GM20431 (cell line): Measurements from ENCODE around the gene PCDHB8.
"Not testable (repeated sequence)": the region's sequence is repeated elsewhere in the genome, so short reads cannot be mapped to it uniquely, and the experiment has no call there.

Source experiments
- in situ Hi-C: fragments of 300-500 bp; cut with MseI, MboI; formaldehyde crosslinking; loops from one replicate; pipeline ENCODE4 v1.15.0; 2020; ENCODE audit warnings: low sequenced_read_pairs; ENCODE audit not compliant: unreplicated experiment

Gene PCDHB8

DNA sequence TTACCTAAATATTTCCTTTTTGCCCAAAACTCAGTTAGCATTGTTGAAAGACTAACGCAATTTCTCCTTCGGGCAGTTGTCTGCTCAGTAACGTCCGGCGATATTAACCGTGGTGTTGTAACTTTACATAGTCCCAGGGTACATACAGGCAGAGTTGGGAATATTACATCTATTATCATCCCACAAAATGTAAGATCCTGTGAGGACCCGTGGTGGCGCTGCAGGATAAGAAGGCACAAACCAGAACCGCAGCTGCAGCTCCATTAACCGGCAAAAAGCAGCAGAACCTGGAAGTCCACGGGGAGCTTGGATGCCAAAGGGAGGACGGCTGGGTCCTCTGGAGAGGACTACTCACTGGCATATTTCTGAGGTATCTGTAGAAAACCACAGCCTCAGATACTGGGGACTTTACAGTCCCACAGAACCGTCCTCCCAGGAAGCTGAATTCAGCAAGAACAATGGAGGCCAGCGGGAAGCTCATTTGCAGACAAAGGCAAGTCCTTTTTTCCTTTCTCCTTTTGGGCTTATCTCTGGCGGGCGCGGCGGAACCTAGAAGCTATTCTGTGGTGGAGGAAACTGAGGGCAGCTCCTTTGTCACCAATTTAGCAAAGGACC lies at the start of gene PCDHB8:
TSS of gene PCDHB8 (plus strand) at position 214 of the 615 bp plus-strand sequence. CDS start at position 459, 245 bp downstream.
- in situ Hi-C loops = not testable (repeated sequence)

DNA sequence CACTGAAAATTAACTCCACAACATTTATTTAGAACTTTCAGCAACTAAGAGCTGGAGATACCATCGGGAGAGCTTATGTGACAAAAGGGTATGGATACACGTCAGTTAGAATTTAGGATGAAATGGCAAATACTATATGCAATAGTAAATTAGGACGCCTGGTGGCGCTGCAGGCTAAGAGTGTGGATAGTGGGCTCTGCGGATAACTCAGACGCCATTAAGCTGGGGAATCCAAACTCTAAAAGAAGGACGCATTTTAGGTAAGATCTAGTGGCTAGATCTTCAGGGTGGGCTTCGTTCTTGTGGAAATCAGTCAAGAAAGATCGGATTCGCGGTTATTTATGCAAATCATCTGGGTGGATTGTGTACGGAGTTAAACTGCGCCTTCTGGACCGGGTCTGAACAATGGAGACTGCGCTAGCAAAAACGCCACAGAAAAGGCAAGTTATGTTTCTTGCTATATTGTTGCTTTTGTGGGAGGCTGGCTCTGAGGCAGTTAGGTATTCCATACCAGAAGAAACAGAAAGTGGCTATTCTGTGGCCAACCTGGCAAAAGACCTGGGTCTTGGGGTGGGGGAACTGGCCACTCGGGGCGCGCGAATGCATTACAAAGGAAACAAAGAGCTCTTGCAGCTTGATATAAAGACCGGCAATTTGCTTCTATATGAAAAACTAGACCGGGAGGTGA lies 42.4 kb upstream of the PCDHB8 start, which contains the start of gene PCDHB5:
TSS of gene PCDHB5 (plus strand) at position 177 of the 688 bp plus-strand sequence. CDS start at position 406, 229 bp downstream.
- in situ Hi-C loops = no loop called here

DNA sequence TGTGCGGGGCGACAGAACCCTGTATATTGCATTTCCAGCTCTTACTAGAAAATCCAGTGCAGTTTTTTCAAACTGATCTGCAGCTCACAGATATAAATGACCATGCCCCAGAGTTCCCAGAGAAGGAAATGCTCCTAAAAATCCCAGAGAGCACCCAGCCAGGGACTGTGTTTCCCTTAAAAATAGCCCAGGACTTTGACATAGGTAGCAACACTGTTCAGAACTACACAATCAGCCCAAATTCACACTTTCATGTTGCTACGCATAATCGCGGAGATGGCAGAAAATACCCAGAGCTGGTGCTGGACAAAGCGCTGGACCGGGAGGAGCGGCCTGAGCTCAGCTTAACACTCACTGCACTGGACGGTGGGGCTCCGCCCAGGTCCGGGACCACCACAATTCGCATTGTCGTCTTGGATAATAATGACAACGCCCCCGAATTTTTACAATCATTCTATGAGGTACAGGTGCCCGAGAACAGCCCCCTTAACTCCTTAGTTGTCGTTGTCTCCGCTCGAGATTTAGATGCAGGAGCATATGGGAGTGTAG lies 41.8 kb upstream of the PCDHB8 start:
- in situ Hi-C loops = no loop called here

DNA sequence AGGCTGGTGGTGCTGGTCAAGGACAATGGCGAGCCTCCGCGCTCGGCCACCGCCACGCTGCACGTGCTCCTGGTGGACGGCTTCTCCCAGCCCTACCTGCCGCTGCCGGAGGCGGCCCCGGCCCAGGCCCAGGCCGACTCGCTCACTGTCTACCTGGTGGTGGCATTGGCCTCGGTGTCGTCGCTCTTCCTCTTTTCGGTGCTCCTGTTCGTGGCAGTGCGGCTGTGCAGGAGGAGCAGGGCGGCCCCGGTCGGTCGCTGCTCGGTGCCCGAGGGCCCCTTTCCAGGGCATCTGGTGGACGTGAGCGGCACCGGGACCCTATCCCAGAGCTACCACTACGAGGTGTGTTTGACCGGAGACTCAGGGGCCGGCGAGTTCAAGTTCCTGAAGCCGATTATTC lies 40.2 kb upstream of the PCDHB8 start:
- in situ Hi-C loops = not testable (repeated sequence)

DNA sequence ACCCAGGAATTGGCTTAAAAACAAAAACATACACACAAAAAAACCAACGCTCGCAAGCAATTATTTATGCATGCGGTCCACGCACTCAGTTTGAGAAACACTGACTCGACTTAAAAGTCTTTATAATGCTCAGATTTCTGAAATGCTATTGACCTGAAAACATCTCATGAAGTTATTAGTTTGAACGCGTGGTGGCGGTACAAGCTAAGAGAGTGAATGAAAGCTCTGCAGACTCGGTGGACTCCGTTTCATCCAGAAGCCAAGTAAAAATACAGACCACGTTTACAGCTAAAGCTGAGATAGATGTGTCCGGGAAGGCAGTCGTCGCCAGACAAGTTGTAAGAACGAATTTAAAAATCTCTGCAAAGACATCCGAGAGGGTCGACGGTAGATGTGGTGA lies 27.8 kb upstream of the PCDHB8 start, which contains the start of gene PCDHB6:
TSS of gene PCDHB6 (plus strand) at position 246 of the 400 bp plus-strand sequence. CDS start 201 bp downstream, outside the sequence.
- in situ Hi-C loops = no loop called here

DNA sequence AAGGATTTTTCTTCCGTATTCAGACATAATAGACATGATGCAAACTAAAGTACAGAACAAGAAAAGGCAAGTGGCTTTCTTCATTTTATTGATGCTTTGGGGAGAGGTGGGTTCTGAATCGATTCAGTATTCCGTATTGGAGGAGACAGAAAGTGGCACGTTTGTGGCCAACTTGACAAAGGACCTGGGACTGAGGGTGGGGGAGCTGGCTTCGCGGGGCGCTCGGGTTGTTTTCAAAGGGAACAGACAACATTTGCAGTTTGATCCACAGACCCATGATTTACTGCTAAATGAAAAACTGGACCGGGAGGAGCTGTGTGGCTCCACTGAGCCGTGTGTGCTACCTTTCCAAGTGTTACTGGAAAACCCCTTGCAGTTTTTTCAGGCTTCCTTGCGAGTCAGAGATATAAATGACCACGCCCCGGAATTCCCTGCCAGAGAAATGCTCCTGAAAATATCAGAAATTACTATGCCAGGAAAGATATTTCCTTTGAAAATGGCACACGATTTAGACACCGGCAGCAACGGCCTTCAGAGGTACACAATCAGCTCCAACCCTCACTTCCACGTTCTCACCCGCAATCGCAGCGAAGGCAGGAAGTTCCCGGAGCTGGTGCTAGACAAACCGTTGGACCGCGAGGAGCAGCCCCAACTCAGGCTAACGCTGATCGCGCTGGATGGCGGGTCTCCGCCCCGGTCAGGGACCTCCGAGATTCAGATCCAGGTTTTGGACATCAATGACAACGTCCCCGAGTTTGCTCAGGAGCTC lies 27.2 kb upstream of the PCDHB8 start:
- in situ Hi-C loops = no loop called here

DNA sequence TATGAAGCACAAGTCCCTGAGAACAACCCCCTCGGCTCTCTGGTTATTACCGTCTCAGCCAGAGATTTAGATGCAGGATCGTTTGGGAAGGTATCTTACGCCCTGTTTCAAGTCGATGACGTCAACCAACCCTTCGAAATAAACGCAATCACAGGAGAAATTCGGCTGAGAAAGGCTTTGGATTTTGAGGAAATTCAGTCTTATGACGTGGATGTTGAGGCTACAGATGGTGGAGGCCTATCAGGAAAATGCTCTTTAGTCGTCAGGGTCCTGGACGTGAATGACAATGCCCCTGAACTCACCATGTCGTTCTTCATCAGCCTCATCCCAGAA lies 26.6 kb upstream of the PCDHB8 start:
- in situ Hi-C loops = no loop called here

DNA sequence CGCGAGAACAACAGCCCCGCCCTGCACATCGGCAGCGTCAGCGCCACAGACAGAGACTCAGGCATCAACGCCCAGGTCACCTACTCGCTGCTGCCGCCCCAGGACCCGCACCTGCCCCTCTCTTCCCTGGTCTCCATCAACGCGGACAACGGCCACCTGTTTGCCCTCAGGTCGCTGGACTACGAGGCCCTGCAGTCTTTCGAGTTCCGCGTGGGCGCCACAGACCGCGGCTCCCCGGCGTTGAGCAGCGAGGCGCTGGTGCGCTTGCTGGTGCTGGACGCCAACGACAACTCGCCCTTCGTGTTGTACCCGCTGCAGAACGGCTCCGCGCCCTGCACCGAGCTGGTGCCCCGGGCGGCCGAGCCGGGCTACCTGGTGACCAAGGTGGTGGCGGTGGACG lies 26.0 kb upstream of the PCDHB8 start:
- in situ Hi-C loops = not testable (repeated sequence)

DNA sequence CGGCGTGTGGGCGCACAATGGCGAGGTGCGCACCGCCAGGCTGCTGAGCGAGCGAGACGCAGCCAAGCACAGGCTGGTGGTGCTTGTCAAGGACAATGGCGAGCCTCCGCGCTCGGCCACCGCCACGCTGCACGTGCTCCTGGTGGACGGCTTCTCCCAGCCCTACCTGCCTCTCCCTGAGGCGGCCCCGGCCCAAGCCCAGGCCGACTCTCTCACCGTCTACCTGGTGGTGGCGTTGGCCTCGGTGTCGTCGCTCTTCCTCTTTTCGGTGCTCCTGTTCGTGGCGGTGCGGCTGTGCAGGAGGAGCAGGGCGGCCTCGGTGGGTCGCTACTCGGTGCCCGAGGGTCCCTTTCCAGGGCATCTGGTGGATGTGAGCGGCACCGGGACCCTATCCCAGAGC lies 25.5 kb upstream of the PCDHB8 start:
- in situ Hi-C loops = not testable (repeated sequence)

DNA sequence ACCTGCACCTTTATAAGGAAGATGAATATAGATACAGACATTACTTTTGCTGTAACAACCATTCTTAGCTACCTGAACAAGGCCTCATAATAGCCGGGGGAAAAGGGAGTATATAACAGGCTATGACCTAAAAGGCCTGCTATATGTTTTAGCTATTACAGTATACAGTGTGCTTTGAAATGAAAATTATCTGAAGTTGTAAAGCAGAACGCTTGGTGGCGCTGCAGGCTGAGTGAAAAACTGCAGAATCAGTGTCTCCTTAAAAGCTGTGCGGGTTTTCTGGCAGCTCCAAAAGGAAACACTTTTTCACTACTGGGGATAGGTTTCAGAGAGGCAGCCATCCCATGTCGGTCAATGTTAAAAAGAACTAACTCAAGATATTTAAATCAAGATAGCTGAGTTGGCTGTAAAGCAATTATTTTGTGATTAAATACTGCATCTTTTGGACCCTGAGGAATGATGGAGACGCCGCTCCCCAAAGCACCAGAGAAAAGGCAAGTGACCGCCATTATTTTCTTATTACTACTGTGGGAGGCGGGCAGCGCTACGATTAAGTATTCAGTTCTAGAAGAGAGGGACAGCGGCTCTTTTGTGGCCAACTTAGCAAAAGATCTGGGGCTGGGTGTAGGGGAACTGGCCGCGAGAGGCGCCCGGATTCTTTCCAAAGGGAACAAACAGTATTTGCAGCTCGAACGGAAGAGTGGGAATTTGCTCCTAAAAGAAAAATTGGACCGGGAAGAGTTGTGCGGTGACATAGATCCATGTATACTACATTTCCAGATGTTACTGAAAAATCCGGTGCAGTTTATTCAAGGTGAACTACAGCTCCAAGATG lies 21.8 kb upstream of the PCDHB8 start:
- in situ Hi-C loops = no loop called here

DNA sequence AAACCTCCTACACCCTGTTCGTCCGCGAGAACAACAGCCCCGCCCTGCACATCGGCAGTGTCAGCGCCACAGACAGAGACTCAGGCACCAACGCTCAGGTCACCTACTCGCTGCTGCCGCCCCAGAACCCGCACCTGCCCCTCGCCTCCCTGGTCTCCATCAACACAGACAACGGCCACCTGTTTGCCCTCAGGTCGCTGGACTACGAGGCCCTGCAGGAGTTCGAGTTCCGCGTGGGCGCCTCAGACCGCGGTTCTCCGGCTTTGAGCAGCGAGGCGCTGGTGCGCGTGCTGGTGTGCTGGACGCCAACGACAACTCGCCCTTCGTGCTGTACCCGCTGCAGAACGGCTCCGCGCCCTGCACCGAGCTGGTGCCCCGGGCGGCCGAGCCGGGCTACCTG lies 20.2 kb upstream of the PCDHB8 start:
- in situ Hi-C loops = not testable (repeated sequence)

DNA sequence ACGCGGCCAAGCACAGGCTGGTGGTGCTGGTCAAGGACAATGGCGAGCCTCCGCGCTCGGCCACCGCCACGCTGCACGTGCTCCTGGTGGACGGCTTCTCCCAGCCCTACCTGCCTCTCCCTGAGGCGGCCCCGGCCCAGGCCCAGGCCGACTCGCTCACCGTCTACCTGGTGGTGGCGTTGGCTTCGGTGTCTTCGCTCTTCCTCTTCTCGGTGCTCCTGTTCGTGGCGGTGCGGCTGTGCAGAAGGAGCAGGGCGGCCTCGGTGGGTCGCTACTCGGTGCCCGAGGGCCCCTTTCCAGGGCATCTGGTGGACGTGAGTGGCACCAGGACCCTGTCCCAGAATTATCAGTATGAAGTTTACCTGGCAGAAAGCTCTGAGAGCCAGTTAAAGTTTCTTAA lies 19.7 kb upstream of the PCDHB8 start:
- in situ Hi-C loops = not testable (repeated sequence)

DNA sequence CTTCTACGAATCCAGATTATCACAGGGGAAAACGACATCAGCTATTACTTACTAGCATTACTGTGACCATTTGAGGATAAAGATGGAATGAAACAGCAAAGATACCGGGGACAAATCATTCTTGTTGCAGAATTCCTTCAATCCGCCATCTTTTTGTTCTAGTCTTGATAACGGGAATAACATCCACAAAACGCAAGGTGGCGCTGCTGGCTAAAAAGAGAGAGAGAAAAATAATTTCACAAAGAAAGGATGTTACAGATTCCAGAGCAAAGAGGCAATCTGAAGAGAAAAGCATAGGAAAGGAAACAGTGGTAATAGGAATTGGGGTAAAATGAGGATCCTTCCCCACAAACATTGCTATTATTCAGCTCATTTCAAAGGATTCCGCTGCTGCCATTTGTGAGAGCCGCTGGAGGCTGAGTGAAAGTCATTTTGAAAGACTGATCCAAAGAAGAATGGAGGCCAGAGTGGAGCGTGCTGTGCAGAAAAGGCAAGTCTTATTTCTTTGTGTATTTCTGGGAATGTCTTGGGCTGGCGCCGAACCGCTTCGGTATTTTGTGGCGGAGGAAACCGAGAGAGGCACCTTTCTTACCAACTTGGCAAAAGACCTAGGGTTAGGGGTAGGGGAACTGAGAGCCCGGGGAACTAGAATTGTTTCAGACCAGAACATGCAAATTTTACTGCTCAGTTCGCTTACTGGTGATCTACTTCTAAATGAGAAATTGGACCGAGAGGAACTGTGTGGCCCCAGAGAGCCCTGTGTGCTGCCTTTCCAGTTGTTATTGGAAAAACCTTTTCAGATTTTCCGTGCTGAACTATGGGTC lies 5.0 kb upstream of the PCDHB8 start, which contains the start of gene PCDHB7:
TSS of gene PCDHB7 (plus strand) at position 264 of the 824 bp plus-strand sequence. CDS start at position 456, 192 bp downstream.
- in situ Hi-C loops = no loop called here

DNA sequence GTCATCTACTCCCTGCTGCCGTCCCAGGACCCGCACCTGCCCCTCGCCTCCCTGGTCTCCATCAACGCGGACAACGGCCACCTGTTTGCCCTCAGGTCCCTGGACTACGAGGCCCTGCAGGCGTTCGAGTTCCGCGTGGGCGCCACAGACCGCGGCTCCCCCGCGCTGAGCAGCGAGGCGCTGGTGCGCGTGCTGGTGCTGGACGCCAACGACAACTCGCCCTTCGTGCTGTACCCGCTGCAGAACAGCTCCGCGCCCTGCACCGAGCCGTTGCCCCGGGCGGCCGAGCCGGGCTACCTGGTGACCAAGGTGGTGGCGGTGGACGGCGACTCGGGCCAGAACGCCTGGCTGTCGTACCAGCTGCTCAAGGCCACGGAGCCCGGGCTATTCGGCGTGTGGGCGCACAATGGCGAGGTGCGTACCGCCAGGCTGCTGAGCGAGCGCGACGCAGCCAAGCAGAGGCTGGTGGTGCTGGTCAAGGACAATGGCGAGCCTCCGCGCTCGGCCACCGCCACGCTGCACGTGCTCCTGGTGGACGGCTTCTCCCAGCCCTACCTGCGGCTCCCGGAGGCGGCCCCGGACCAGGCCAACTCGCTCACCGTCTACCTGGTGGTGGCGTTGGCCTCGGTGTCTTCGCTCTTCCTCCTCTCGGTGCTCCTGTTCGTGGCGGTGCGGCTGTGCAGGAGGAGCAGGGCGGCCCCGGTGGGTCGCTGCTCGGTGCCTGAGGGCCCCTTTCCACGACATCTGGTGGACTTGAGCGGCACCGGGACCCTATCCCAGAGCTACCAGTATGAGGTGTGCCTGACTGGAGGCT lies 3.1 kb upstream of the PCDHB8 start:
- in situ Hi-C loops = not testable (repeated sequence)

DNA sequence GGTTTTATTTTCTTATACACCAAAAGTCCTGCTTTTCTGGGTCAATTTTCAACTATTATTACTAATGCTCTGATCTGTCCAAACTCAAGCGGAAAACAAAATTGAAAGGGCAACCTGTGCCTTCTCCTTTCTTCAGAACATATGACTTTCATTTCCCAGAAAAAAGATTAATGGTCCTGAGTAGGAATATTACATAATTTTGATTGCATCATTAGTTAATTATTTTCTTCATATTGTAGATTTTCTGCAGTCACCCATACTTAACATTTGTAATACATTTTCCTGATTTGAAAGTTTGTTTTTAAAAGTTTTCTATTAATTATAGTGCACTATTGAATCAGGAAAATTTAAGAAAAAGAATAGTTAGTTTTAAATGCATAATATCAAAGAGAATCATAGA lies 1.7 kb upstream of the PCDHB8 start:
- in situ Hi-C loops = no loop called here

DNA sequence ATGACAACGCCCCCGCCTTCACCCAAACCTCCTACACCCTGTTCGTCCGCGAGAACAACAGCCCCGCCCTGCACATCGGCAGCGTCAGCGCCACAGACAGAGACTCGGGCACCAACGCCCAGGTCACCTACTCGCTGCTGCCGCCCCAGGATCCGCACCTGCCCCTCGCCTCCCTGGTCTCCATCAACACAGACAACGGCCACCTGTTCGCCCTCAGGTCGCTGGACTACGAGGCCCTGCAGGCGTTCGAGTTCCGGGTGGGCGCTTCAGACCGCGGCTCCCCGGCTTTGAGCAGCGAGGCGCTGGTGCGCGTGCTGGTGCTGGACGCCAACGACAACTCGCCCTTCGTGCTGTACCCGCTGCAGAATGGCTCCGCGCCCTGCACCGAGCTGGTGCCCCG lies 1.8 kb downstream of the PCDHB8 start:
- in situ Hi-C loops = not testable (repeated sequence)

DNA sequence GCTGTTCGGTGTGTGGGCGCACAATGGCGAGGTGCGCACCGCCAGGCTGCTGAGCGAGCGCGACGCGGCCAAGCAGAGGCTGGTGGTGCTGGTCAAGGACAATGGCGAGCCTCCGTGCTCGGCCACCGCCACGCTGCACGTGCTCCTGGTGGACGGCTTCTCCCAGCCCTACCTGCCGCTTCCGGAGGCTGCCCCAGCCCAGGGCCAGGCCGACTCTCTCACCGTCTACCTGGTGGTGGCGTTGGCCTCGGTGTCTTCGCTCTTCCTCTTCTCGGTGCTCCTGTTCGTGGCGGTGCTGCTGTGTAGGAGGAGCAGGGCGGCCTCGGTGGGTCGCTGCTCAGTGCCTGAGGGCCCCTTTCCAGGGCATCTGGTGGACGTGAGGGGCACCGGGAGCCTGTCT lies 2.3 kb downstream of the PCDHB8 start:
- in situ Hi-C loops = not testable (repeated sequence)

DNA sequence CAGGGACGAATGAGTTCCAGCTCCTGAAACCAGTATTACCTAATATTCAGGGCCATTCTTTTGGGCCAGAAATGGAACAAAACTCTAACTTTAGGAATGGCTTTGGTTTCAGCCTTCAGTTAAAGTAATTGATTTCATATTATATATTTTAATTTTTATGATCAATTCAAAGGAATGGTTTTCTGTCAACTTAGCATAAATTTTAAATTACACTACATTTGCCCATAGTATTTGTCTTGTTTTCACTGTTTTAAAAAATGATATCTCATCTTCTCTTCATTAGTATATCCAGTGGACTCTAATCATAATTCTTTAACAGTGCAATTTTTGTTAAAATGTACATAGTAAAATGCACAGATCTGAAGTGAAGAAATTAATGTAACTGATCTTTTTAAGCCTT lies 2.7 kb downstream of the PCDHB8 start:
- in situ Hi-C loops = no loop called here
